HepG2 (cell line): ENCODE results near the gene MRPL14. TPM values are rescaled to one million over a fixed set of nuclear protein-coding genes. Genes with fewer than 3 reads are reported as not detected.

ENCODE experiments used
- CBFB ChIP-seq: sonication (generic); formaldehyde crosslinking; IDR thresholded peaks from 2 replicates; pipeline ENCODE4 v1.4.0; 2020; ENCODE audit warnings: missing genetic modification reagents
- LRRFIP1 ChIP-seq: sonication (generic); formaldehyde crosslinking; conservative IDR thresholded peaks from 2 replicates; pipeline ENCODE4 v1.4.0; 2020; ENCODE audit warnings: missing genetic modification reagents
- MTA1 ChIP-seq: sonication (generic); formaldehyde crosslinking; IDR thresholded peaks from 2 replicates; pipeline ENCODE4 v1.4.0; 2020; ENCODE audit warnings: missing genetic modification reagents, mild to moderate bottlenecking, borderline replicate concordance
- SP2 ChIP-seq: sonication (generic); formaldehyde crosslinking; IDR thresholded peaks from 2 replicates; pipeline ENCODE4 v1.5.1; 2020; ENCODE audit warnings: mild to moderate bottlenecking, missing genetic modification reagents
- TCF7L2 ChIP-seq: IDR thresholded peaks from 2 replicates; pipeline ENCODE4 v1.6.1; 2011; ENCODE audit warnings: mild to moderate bottlenecking, low read depth, low read length, moderate library complexity
- ZBED4 ChIP-seq: sonication (generic); formaldehyde crosslinking; IDR thresholded peaks from 2 replicates; pipeline ENCODE4 v1.4.0; 2020; ENCODE audit warnings: missing genetic modification reagents, borderline replicate concordance
- ZBTB3 ChIP-seq: sonication (generic); formaldehyde crosslinking; IDR thresholded peaks from 2 replicates; pipeline ENCODE4 v1.4.0; 2020; ENCODE audit warnings: low read depth, mild to moderate bottlenecking, moderate library complexity, missing genetic modification reagents, borderline replicate concordance
- ZBTB34 ChIP-seq: sonication (generic); formaldehyde crosslinking; IDR thresholded peaks from 2 replicates; pipeline ENCODE4 v1.8.0; 2022; ENCODE audit warnings: mild to moderate bottlenecking, missing genetic modification reagents
- ZBTB42 ChIP-seq: sonication (generic); formaldehyde crosslinking; IDR thresholded peaks from 2 replicates; pipeline ENCODE4 v1.5.0; 2020; ENCODE audit warnings: mild to moderate bottlenecking, missing genetic modification reagents
- ZNF639 ChIP-seq: conservative IDR thresholded peaks from 2 replicates; pipeline ENCODE4 v1.6.1; 2018; ENCODE audit warnings: missing genetic modification reagents
- ZNF720 ChIP-seq: sonication (generic); formaldehyde crosslinking; IDR thresholded peaks from 2 replicates; pipeline ENCODE4 v1.4.0; 2020; ENCODE audit warnings: missing genetic modification reagents
- ZNF737 ChIP-seq: sonication (generic); formaldehyde crosslinking; IDR thresholded peaks from 2 replicates; pipeline ENCODE4 v1.5.0; 2020; ENCODE audit warnings: missing genetic modification reagents, mild to moderate bottlenecking, borderline replicate concordance
- ZNF746 ChIP-seq: sonication (generic); formaldehyde crosslinking; IDR thresholded peaks from 2 replicates; pipeline ENCODE4 v1.8.0; 2022; ENCODE audit warnings: mild to moderate bottlenecking, missing genetic modification reagents
- ZNF788 ChIP-seq: sonication (generic); formaldehyde crosslinking; IDR thresholded peaks from 2 replicates; pipeline ENCODE4 v1.5.0; 2020; ENCODE audit warnings: mild to moderate bottlenecking, missing genetic modification reagents, borderline replicate concordance
- ZNF891 ChIP-seq: sonication (generic); formaldehyde crosslinking; IDR thresholded peaks from 2 replicates; pipeline ENCODE4 v1.5.0; 2020; ENCODE audit warnings: mild to moderate bottlenecking, missing genetic modification reagents
- ZSCAN25 ChIP-seq: sonication (generic); formaldehyde crosslinking; IDR thresholded peaks from 2 replicates; pipeline ENCODE4 v1.8.0; 2022; ENCODE audit warnings: mild to moderate bottlenecking, missing genetic modification reagents
- ZSCAN9 ChIP-seq: IDR thresholded peaks from 2 replicates; pipeline ENCODE4 v1.6.1; 2016; ENCODE audit warnings: borderline replicate concordance
- polyA plus RNA-seq, 8 experiments: library from polyadenylated mRNA; depleted of rRNA in 3 of 8; stranded (reverse) in 7 of 8; unstranded in 1 of 8; fragments of >200 nt; fragmentation: Illumina TruSeq in 4 of 8; extraction: Trizol in 4 of 8; gene quantifications; 2 replicates each; pipeline versions ENCODE4 v1.2.1 to v1.2.3, GENCODE V29; 2011 to 2016; ENCODE audit warnings: low read depth in 4 of 8, missing spikeins in 1 of 8, mixed read lengths in 1 of 8; ENCODE audit not compliant: insufficient read depth in 1 of 8
- total RNA-seq, 5 experiments: library from RNA; depleted of rRNA; stranded (reverse); fragments of >200 nt; fragmentation: Illumina TruSeq; extraction: Trizol; gene quantifications; 2 replicates each; pipeline ENCODE4 v1.2.3, GENCODE V29; 2016; ENCODE audit warnings: low read depth in 1 of 5
- TF ChIP-seq, protein P1 (sequence below): sonication (generic); formaldehyde crosslinking; IDR thresholded peaks from 2 replicates; pipeline ENCODE4 v1.9.0; 2021; ENCODE audit warnings: missing genetic modification reagents, mild to moderate bottlenecking, borderline replicate concordance
- TF ChIP-seq, protein P2 (sequence below): sonication (generic); formaldehyde crosslinking; IDR thresholded peaks from 2 replicates; pipeline ENCODE4 v1.8.1; 2023; ENCODE audit warnings: mild to moderate bottlenecking, missing genetic modification reagents

The MRPL14 gene
- total and polyA plus RNA-seq, 2 of the 13 experiments (the other 11 are each of a cell fraction or from before 2014, with no cell fraction given), result 157 to 178 TPM

GRCh38 chr6:44074439-44074812 lies 52.8 kb downstream of the MRPL14 start (continued):
- no peak for TF ChIP-seq ZBTB34 (CRISPR knock-in tag)
- no peak for TF ChIP-seq CBFB (CRISPR knock-in tag)
- TF ChIP-seq ZBTB3, result no peak; the same call in 1 of the 2 replicates
- TF ChIP-seq MTA1 (CRISPR knock-in tag), result no peak
- no peak; the same call in none of the 2 replicates for TF ChIP-seq ZBTB42 (CRISPR knock-in tag)
- no peak for TF ChIP-seq ZNF788 (CRISPR knock-in tag)
- peak; percentile 18; the same call in 1 of the 2 replicates for TF ChIP-seq ZSCAN9
- peak; percentile 47 for TF ChIP-seq ZSCAN25 (CRISPR knock-in tag)
- TF ChIP-seq, protein P1, sequence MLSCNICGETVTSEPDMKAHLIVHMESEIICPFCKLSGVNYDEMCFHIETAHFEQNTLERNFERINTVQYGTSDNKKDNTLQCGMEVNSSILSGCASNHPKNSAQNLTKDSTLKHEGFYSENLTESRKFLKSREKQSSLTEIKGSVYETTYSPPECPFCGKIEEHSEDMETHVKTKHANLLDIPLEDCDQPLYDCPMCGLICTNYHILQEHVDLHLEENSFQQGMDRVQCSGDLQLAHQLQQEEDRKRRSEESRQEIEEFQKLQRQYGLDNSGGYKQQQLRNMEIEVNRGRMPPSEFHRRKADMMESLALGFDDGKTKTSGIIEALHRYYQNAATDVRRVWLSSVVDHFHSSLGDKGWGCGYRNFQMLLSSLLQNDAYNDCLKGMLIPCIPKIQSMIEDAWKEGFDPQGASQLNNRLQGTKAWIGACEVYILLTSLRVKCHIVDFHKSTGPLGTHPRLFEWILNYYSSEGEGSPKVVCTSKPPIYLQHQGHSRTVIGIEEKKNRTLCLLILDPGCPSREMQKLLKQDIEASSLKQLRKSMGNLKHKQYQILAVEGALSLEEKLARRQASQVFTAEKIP (CRISPR knock-in tag), result no peak
- TF ChIP-seq ZNF746 (CRISPR knock-in tag), result no peak; the same call in 1 of the 2 replicates
- TF ChIP-seq TCF7L2, result no peak
- no peak for TF ChIP-seq ZNF737 (CRISPR knock-in tag)
- no peak for TF ChIP-seq ZBED4
- no peak for TF ChIP-seq SP2 (CRISPR knock-in tag)
- TF ChIP-seq, protein P2, sequence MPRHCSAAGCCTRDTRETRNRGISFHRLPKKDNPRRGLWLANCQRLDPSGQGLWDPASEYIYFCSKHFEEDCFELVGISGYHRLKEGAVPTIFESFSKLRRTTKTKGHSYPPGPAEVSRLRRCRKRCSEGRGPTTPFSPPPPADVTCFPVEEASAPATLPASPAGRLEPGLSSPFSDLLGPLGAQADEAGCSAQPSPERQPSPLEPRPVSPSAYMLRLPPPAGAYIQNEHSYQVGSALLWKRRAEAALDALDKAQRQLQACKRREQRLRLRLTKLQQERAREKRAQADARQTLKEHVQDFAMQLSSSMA (CRISPR knock-in tag), result no peak
- peak; percentile 45; the same call in 1 of the 2 replicates for TF ChIP-seq ZNF639 (CRISPR knock-in tag)
- TF ChIP-seq LRRFIP1, result no peak
- no peak for TF ChIP-seq ZNF891 (CRISPR knock-in tag)
- TF ChIP-seq ZNF720 (CRISPR knock-in tag), result no peak
